HCT116 (cell line): ENCODE results near the gene CBLB. TPM values are rescaled to one million over a fixed set of nuclear protein-coding genes. Genes with fewer than 3 reads are reported as not detected.

ENCODE experiments used
- ATAC-seq: fragments of 200-7000 bp; cut with Tn5 transposase; 2 replicates; pipeline ENCODE4 v1.9.1; 2020; ENCODE audit warnings: mild to moderate bottlenecking, moderate library complexity
- BruUV-seq: library from RNA; stranded (reverse); fragments of 400-500 nt; replicated peaks from 2 replicates; lab custom pipeline; 2021; lab: Mats Ljungman, UMichigan
- CTCF ChIA-PET: fragments of 300-600 bp; sonication (Branson Sonifier 250); formaldehyde crosslinking; loops from one replicate; lab custom pipeline; 2021; ENCODE audit warnings: antibody characterized with exemption; lab: Charles Lee
- POLR2A ChIA-PET: fragments of 300-600, 350-600 bp; sonication (Branson Sonifier 250); formaldehyde crosslinking; loops from one replicate; lab custom pipeline; 2021; ENCODE audit warnings: antibody characterized with exemption; lab: Charles Lee
- RAD21 ChIA-PET, 2 experiments: fragments of 300-600 bp; sonication (Branson Sonifier 250); formaldehyde crosslinking; loops; one replicate each; lab custom pipeline; 2023; ENCODE audit warnings: low total read pairs in 2 of 2; ENCODE audit not compliant: uncharacterized antibody in 2 of 2, unreplicated experiment in 2 of 2, low non-redundant PET in 1 of 2; lab: Charles Lee
- DNase-seq: peaks from one replicate; pipeline ENCODE4 v3.0.0-alpha.2; 2010; ENCODE audit warnings: low read depth, low spot score
- H2AFZ ChIP-seq: fragments of 200-600 bp; shearing (Covaris generic), sonication (generic); 2 replicates; pipeline ENCODE4 v1.6.1; 2017; ENCODE audit warnings: low read depth, mixed run types, mixed read lengths, antibody characterized with exemption, low read length; ENCODE audit not compliant: poor library complexity, severe bottlenecking
- H3K27ac ChIP-seq: 2 replicates; pipeline ENCODE4 v1.5.1; 2012; ENCODE audit warnings: low read depth, low read length
- H3K27me3 ChIP-seq: fragments of 200-600 bp; sonication (generic); 2 replicates; pipeline ENCODE4 v1.6.1; 2016; ENCODE audit warnings: mixed run types, low read length, mixed read lengths; ENCODE audit not compliant: insufficient read depth
- H3K36me3 ChIP-seq, 2 experiments: fragments of 200-500 bp in 1 of 2; fragments of 200-600 bp in 1 of 2; sonication (Bioruptor generic) in 1 of 2; sonication (generic) in 1 of 2; 2 replicates each; pipeline versions ENCODE4 v1.5.1 to v1.6.1; 2014 to 2016; ENCODE audit warnings: low read length in 2 of 2, inconsistent platforms in 1 of 2, mixed read lengths in 1 of 2, mixed run types in 1 of 2; ENCODE audit not compliant: insufficient read depth in 2 of 2, control insufficient read depth in 1 of 2
- H3K4me1 ChIP-seq, 2 experiments: fragments of 200-600 bp in 1 of 2; sonication (generic) in 1 of 2; 2 replicates each; pipeline versions ENCODE4 v1.5.1 to v1.6.1; 2012 to 2017; ENCODE audit warnings: low read length in 2 of 2, inconsistent platforms in 1 of 2, mild to moderate bottlenecking in 1 of 2, mixed read lengths in 1 of 2, mixed run types in 1 of 2, moderate library complexity in 1 of 2; ENCODE audit not compliant: insufficient read depth in 2 of 2, control insufficient read depth in 1 of 2
- H3K4me2 ChIP-seq: fragments of 200-600 bp; sonication (generic); 2 replicates; pipeline ENCODE4 v1.6.1; 2017; ENCODE audit warnings: mixed run types, low read length, mixed read lengths
- H3K4me3 ChIP-seq, 2 experiments: fragments of 200-600 bp in 1 of 2; sonication (generic) in 1 of 2; replicated peaks in 1 of 2; 2 replicates each; pipeline ENCODE4 v1.5.1; 2011 to 2016; ENCODE audit warnings: low read length in 2 of 2, control low read depth in 1 of 2, low read depth in 1 of 2, mild to moderate bottlenecking in 1 of 2, mixed read lengths in 1 of 2, mixed run types in 1 of 2
- H3K79me2 ChIP-seq: fragments of 200-600 bp; sonication (generic); 2 replicates; pipeline ENCODE4 v1.6.1; 2017; ENCODE audit warnings: mild to moderate bottlenecking, mixed run types, low read length, moderate library complexity, mixed read lengths; ENCODE audit not compliant: insufficient read depth
- H3K9ac ChIP-seq: fragments of 200-600 bp; sonication (generic); 2 replicates; pipeline ENCODE4 v1.6.1; 2016; ENCODE audit warnings: low read length, mixed read lengths
- H3K9me2 ChIP-seq: fragments of 200-600 bp; sonication (generic), shearing (Covaris generic); 2 replicates; pipeline ENCODE4 v1.6.1; 2017; ENCODE audit warnings: mixed run types, mild to moderate bottlenecking, moderate library complexity; ENCODE audit not compliant: insufficient read depth
- H3K9me3 ChIP-seq, 2 experiments: fragments of 200-500 bp in 1 of 2; fragments of 200-600 bp in 1 of 2; sonication (Bioruptor generic) in 1 of 2; sonication (generic) in 1 of 2; 2 replicates each; pipeline ENCODE4 v1.6.1; 2014 to 2017; ENCODE audit warnings: low read length in 2 of 2, mixed read lengths in 2 of 2, inconsistent platforms in 1 of 2, low read depth in 1 of 2, mild to moderate bottlenecking in 1 of 2, mixed run types in 1 of 2, moderate library complexity in 1 of 2; ENCODE audit not compliant: control insufficient read depth in 1 of 2, insufficient read depth in 1 of 2
- H4K20me1 ChIP-seq: fragments of 200-600 bp; sonication (generic), shearing (Covaris generic); 2 replicates; pipeline ENCODE4 v1.6.1; 2017; ENCODE audit warnings: mixed run types, mild to moderate bottlenecking, moderate library complexity; ENCODE audit not compliant: insufficient read depth
- CBX3 ChIP-seq: IDR thresholded peaks from 2 replicates; pipeline ENCODE4 v1.6.1; 2012; ENCODE audit warnings: low read depth
- EGR1 ChIP-seq: IDR thresholded peaks from 2 replicates; pipeline ENCODE4 v1.6.1; 2012; ENCODE audit warnings: low read depth
- ELF1 ChIP-seq: IDR thresholded peaks from 2 replicates; pipeline ENCODE4 v1.6.1; 2012; ENCODE audit warnings: low read depth, borderline replicate concordance
- EZH2phosphoT487 ChIP-seq: fragments of 200-600 bp; IDR thresholded peaks from 2 replicates; pipeline ENCODE4 v1.6.1; 2018; ENCODE audit warnings: antibody characterized with exemption, borderline replicate concordance
- FOSL1 ChIP-seq: IDR thresholded peaks from 2 replicates; pipeline ENCODE4 v1.6.1; 2012; ENCODE audit warnings: low read depth
- POLR2AphosphoS5 ChIP-seq: IDR thresholded peaks from 2 replicates; pipeline ENCODE4 v1.6.1; 2011; ENCODE audit warnings: mild to moderate bottlenecking, low read depth, low read length, moderate library complexity
- YY1 ChIP-seq: IDR thresholded peaks from 2 replicates; pipeline ENCODE4 v1.6.1; 2011; ENCODE audit warnings: low read length, low read depth, moderate library complexity, mild to moderate bottlenecking; ENCODE audit not compliant: insufficient replicate concordance; ENCODE audit errors: extremely low read depth
- ZNF274 ChIP-seq: fragments of 200-500 bp; sonication (Bioruptor generic); IDR thresholded peaks from 2 replicates; pipeline ENCODE4 v1.6.1; 2014; ENCODE audit warnings: mild to moderate bottlenecking, low read depth, low read length, inconsistent platforms
- intact Hi-C: fragments of 100-400 bp; cut with micrococcal nuclease; formaldehyde crosslinking; loops from 2 replicates; pipeline ENCODE4 v1.10.0; 2022
- total RNA-seq: library from RNA; stranded (reverse); gene quantifications from one replicate; pipeline ENCODE4 v1.2.1, GENCODE V29; 2021; ENCODE audit not compliant: unreplicated experiment
- TF ChIP-seq, protein P1 (sequence below), 3 experiments: fragments of 200-600 bp in 1 of 3; sonication (generic) in 1 of 3; IDR thresholded peaks in 2 of 3; conservative IDR thresholded peaks in 1 of 3; 2 replicates each; pipeline ENCODE4 v1.5.1; 2012 to 2017; ENCODE audit warnings: low read depth in 2 of 3, low read length in 2 of 3, antibody characterized with exemption in 1 of 3, borderline replicate concordance in 1 of 3, control low read depth in 1 of 3, mild to moderate bottlenecking in 1 of 3, mixed read lengths in 1 of 3, mixed run types in 1 of 3, moderate library complexity in 1 of 3; ENCODE audit not compliant: insufficient read depth in 1 of 3
- TF ChIP-seq, protein P2 (sequence below): IDR thresholded peaks from 2 replicates; pipeline ENCODE4 v1.6.1; 2012; ENCODE audit warnings: low read depth

The CBLB gene
- total RNA-seq, 1 experiment from 2014 or later, result 10.4 TPM

DNA sequence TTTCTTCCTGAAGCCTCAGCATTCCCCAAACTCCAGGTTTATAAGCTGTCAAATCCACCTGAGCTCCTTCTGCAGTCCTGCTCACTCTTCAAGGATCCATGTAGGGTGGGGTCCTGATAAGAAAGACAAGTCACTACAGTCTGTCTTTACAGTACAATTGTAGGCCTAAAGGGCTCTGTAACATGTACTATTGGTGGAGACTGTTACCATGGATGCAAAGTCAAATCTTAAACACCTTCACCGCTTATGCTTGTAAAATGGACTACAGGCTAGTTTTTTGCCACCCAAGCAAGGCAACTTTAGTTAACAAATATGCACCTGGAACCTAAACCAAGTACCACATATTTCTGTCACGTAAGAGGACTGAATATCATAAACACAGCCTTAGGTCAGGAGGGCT is 44.7 kb downstream of the CBLB start:
- H3K27me3 ChIP-seq, result no peaks in the 10 kb centered on the region
- intact Hi-C loops, result no loop called here
- DNase-seq, result no peak
- no peak overlapping the region for H3K9ac ChIP-seq
- TF ChIP-seq ZNF274, result no peak
- TF ChIP-seq, protein P1, sequence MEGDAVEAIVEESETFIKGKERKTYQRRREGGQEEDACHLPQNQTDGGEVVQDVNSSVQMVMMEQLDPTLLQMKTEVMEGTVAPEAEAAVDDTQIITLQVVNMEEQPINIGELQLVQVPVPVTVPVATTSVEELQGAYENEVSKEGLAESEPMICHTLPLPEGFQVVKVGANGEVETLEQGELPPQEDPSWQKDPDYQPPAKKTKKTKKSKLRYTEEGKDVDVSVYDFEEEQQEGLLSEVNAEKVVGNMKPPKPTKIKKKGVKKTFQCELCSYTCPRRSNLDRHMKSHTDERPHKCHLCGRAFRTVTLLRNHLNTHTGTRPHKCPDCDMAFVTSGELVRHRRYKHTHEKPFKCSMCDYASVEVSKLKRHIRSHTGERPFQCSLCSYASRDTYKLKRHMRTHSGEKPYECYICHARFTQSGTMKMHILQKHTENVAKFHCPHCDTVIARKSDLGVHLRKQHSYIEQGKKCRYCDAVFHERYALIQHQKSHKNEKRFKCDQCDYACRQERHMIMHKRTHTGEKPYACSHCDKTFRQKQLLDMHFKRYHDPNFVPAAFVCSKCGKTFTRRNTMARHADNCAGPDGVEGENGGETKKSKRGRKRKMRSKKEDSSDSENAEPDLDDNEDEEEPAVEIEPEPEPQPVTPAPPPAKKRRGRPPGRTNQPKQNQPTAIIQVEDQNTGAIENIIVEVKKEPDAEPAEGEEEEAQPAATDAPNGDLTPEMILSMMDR (IDR thresholded peaks at IDR 0.05 in 2 of 3, conservative IDR thresholded peaks at IDR 0.05 in 1 of 3; ENCODE audit: borderline replicate concordance in 1 of 3, insufficient read depth in 1 of 3, low read depth in 2 of 3, low read length in 2 of 3), result no peak
- TF ChIP-seq POLR2AphosphoS5, result no peak
- no peak for TF ChIP-seq CBX3
- no peak for TF ChIP-seq EZH2phosphoT487
- TF ChIP-seq, protein P2, sequence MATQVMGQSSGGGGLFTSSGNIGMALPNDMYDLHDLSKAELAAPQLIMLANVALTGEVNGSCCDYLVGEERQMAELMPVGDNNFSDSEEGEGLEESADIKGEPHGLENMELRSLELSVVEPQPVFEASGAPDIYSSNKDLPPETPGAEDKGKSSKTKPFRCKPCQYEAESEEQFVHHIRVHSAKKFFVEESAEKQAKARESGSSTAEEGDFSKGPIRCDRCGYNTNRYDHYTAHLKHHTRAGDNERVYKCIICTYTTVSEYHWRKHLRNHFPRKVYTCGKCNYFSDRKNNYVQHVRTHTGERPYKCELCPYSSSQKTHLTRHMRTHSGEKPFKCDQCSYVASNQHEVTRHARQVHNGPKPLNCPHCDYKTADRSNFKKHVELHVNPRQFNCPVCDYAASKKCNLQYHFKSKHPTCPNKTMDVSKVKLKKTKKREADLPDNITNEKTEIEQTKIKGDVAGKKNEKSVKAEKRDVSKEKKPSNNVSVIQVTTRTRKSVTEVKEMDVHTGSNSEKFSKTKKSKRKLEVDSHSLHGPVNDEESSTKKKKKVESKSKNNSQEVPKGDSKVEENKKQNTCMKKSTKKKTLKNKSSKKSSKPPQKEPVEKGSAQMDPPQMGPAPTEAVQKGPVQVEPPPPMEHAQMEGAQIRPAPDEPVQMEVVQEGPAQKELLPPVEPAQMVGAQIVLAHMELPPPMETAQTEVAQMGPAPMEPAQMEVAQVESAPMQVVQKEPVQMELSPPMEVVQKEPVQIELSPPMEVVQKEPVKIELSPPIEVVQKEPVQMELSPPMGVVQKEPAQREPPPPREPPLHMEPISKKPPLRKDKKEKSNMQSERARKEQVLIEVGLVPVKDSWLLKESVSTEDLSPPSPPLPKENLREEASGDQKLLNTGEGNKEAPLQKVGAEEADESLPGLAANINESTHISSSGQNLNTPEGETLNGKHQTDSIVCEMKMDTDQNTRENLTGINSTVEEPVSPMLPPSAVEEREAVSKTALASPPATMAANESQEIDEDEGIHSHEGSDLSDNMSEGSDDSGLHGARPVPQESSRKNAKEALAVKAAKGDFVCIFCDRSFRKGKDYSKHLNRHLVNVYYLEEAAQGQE, result no peak
- TF ChIP-seq FOSL1, result no peak
- no peak for TF ChIP-seq YY1
- no peak for TF ChIP-seq ELF1
- TF ChIP-seq EGR1, result no peak
- TF ChIP-seq, all 23 proteins: peak for 0
- peak overlapping the region; percentile 61 for H3K4me2 ChIP-seq
- peak overlapping the region; percentile 28; the same call in 1 of the 2 replicates for H3K27ac ChIP-seq
- H3K4me3 ChIP-seq, result peak overlapping the region in 1 of 2 experiments; percentile 25; a peak in 1 of 4 replicates
- peaks cover 30 to 40% of the 10 kb centered on the region in 2 experiments for H3K4me1 ChIP-seq
- H2AFZ ChIP-seq, result no peak overlapping the region
- ChIA-PET POLR2A (no interaction called here), RAD21 (no interaction called here), CTCF (no interaction called here)
- no TSS peak for BruUV-seq
- no peaks in the 10 kb centered on the region for H3K9me3 ChIP-seq
- no peaks in the 10 kb centered on the region for H3K9me2 ChIP-seq
- H3K36me3 ChIP-seq, result no peaks in the 10 kb centered on the region
- H3K79me2 ChIP-seq, result no peaks in the 10 kb centered on the region
- H4K20me1 ChIP-seq, result no peaks in the 10 kb centered on the region
- ATAC-seq, result no peak
